ENCODE results near the gene FBLN1.

- TF ChIP-seq CTCF (conservative IDR thresholded peaks at IDR 0.05 in 1 of 2, IDR thresholded peaks at IDR 0.05 in 1 of 2; ENCODE audit: extremely low read depth in 1 of 2, insufficient read depth in 1 of 2, low read depth in 1 of 2, low read length in 2 of 2) (peak in 1 of 2 donors; percentile 3), EZH2 (IDR thresholded peaks at IDR 0.05; ENCODE audit: borderline replicate concordance, low read length) (no peak)
These were observed 29.0 kb downstream of the FBLN1 start for GRCh38 chr22:45531441-45532234.
